D721Med (cell line): ENCODE results near the gene IFNG.
A peak's percentile ranks its signal among the peaks of the same experiment; 100 is the strongest.
"Not testable (repeated sequence)": the region's sequence is repeated elsewhere in the genome, so short reads cannot be mapped to it uniquely, and the experiment has no call there.

Experiments
- DNase-seq: peaks from one replicate; pipeline ENCODE4 v3.0.0; 2011; ENCODE audit warnings: low spot score; ENCODE audit not compliant: insufficient read length
- FAIRE-seq: peaks from 2 replicates; lab custom pipeline; 2011; peaks lifted over from hg19 to GRCh38; lab: Jason Lieb, UNC
- CTCF ChIP-seq: IDR thresholded peaks from 2 replicates; pipeline ENCODE4 v1.5.1; 2012; ENCODE audit warnings: mild to moderate bottlenecking, control low read depth; ENCODE audit not compliant: insufficient read depth; ENCODE audit errors: missing control alignments

The IFNG gene

DNA sequence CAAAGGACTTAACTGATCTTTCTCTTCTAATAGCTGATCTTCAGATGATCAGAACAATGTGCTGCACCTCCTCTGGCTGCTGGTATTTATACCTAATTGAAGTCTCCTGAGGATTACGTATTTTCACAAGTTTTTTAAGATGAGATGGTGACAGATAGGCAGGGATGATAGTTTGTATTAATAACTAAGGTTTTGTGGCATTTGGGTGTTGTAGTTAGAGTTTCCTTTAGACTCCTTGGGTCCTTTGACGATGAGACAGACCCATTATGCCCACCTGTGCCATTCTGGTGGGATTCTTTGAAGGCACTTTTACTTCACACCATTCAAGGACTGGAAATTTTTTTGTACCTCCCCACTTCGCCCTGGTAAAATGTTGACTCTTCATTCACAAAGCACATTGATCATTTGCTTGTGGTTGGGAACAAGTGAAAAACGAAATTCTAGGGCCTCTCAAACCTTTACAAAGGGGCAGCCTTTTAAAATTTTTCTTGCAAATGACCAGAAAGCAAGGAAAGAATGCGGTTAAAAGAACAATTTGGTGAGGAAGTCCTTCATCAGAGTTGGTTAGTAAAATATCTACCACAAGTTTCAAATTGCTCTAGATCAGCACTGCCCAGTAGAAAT lies at the start of gene IFNG:
Gene IFNG, minus strand, starts transcription at position 60 of the 624 bp plus-strand sequence. CDS start 125 bp downstream, outside the sequence.
- FAIRE-seq = no peak
- TF ChIP-seq CTCF = no peak
- no peak for DNase-seq

DNA sequence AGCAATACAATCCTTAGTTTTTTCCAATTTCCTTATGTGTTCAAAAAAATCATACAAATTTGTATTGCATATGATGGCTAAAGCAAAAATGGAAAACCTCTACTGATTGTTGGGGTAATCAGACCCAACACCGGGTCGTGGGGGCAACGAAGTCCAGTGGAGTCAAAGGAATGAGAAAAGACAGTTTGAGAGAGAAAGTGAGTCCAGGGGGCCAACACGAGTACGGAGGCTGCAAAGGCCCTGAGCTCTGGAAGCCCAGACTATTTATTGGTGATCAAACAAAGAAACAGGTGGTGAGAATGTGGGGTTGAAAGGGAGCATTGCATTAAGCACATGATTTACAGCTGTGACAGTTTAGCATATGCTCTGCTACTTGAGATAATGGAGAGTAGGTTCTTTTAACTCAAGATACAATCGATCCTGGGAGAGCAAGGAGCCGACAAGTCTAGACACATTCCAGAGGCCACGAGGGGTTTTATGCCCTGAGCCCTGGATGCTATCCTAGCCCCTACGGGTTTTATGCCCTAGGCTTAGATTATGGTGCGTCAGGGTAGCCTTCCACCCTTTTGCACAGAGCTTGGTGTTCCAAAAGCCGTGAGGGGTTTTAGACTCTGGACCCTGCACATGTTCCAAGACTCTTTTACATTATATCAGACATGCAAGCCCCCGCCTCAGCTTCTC lies 49.6 kb upstream of the IFNG start:
- peak; percentile 86 for FAIRE-seq
- DNase-seq = not testable (repeated sequence)

DNA sequence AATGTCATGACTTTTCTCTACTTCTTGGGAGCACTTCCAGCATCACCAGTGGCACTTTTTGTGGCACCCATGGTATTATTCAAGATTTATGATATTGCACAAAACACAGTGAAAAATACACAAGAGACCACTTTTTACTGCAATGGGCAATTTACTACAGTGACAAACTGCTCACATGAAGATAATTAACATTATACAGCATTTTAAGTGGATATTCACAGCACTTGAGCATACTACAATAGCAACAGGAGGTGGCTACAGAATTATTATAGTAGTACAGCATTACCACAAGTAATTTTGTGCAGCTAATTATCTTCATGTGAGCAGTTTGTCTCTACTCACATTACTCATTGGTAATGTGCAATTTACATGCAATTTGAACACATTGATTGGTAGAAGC lies 47.7 kb upstream of the IFNG start:
- DNase-seq (no peak), FAIRE-seq (peak; percentile 32)
- no peak for TF ChIP-seq CTCF

- FAIRE-seq (no peak), DNase-seq (no peak)
- no peak for TF ChIP-seq CTCF
These were observed 46.9 kb upstream of the IFNG start for GRCh38 chr12:68206446-68206845.

DNA sequence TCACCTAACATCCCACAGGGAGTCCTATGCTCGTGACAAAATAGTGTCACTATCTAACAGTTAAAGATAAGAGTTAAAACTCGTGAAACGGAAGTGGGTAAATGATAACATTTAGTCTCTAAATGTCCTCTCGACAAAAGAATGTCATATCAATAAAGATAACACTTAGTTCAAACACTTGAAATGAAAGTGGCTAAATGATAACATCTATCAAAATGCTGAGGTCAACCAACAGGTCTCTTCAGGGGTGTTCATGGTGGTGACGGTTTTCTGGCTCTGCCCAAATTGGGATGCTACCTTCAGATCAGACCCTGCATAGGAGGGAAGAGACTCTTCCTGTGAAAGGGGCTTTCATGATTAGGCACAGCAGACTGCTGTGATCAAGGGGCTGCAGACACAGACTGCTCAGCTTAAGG lies 43.9 kb upstream of the IFNG start:
- no peak for FAIRE-seq
- TF ChIP-seq CTCF = no peak
- DNase-seq = no peak

- FAIRE-seq (no peak), DNase-seq (no peak)
- TF ChIP-seq CTCF = no peak
These were observed 41.3 kb upstream of the IFNG start for GRCh38 chr12:68200854-68201253.

DNA sequence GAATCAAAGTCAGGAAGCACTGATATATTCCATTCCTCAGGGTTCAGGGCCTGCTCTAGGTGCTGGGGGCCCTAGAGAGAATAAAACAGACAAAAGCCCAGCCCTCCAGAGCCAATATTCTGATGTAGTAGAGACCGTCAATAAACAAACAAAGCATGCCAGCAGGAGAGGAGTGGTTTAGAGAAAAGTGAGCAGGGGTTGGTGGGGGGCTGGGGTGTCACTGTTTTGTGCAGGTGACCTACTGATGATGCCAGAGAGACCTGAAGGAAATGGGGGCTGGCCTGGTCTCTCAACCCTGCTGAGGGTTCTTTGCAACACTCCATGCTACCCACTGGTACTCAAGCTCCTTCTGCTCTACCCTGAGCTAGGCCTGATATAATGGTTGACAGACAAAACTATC lies 39.6 kb upstream of the IFNG start:
- no peak for DNase-seq
- TF ChIP-seq CTCF = no peak
- FAIRE-seq = no peak
